Vagina (tissue), 2 donors: ENCODE measurements around the gene UNC79. TPM values are rescaled to one million over a fixed set of nuclear protein-coding genes. Genes with fewer than 3 reads are reported as not detected.

Source experiments
- DNase-seq, 2 donors: peaks; one replicate each; pipeline ENCODE4 v3.0.0-alpha.2; 2017; ENCODE audit errors: extremely low spot score in 2 of 2
- H3K27ac ChIP-seq: fragments of 200-600 bp; sonication (generic); one replicate; pipeline ENCODE4 v1.5.1; 2019
- H3K27me3 ChIP-seq: fragments of 200-600 bp; sonication (generic); one replicate; pipeline ENCODE4 v1.5.1; 2019
- H3K36me3 ChIP-seq, 2 donors: fragments of 200-600 bp; sonication (generic); one replicate each; pipeline ENCODE4 v1.5.1; 2017 to 2019
- H3K4me1 ChIP-seq: fragments of 200-600 bp; sonication (generic); one replicate; pipeline ENCODE4 v1.5.1; 2019
- H3K4me3 ChIP-seq, 2 donors: fragments of 200-600 bp; sonication (generic); 1 replicate in 1 of 2; 2 replicates in 1 of 2; pipeline ENCODE4 v1.5.1; 2016 to 2019
- H3K9me3 ChIP-seq: fragments of 200-600 bp; sonication (generic); one replicate; pipeline ENCODE4 v1.5.1; 2019
- POLR2A ChIP-seq, 2 donors: fragments of 450-650 bp; IDR thresholded peaks; one replicate each; pipeline ENCODE4 v1.6.1; 2017; ENCODE audit warnings: antibody characterized with exemption in 2 of 2, mild to moderate bottlenecking in 2 of 2, moderate library complexity in 2 of 2
- POLR2AphosphoS5 ChIP-seq, 2 donors: sonication (generic); formaldehyde crosslinking; IDR thresholded peaks; one replicate each; pipeline ENCODE4 v1.9.0; 2017; ENCODE audit warnings: antibody characterized with exemption in 2 of 2, mild to moderate bottlenecking in 2 of 2, low read depth in 1 of 2; ENCODE audit not compliant: insufficient read depth in 1 of 2
- intact Hi-C: fragments of 100-400 bp; cut with DNase I; formaldehyde crosslinking; loops from one replicate; pipeline ENCODE4 v1.15.1; 2023
- total RNA-seq: library from RNA; depleted of rRNA; stranded (reverse); fragments of >200 nt; gene quantifications from one replicate; pipeline ENCODE4 v1.2.3, GENCODE V29; 2016
- TF ChIP-seq, protein P1 (sequence below), 3 experiments: fragments of 450-650 bp in 2 of 3; fragments of 200-600 bp in 1 of 3; sonication (generic) in 1 of 3; IDR thresholded peaks; one replicate each; pipeline ENCODE4 v1.5.1; 2017 to 2019; ENCODE audit warnings: antibody characterized with exemption in 3 of 3, mild to moderate bottlenecking in 2 of 3, moderate library complexity in 2 of 3

Gene UNC79
- total RNA-seq, 1 donor from 2014 or later = 0.49 TPM

DNA sequence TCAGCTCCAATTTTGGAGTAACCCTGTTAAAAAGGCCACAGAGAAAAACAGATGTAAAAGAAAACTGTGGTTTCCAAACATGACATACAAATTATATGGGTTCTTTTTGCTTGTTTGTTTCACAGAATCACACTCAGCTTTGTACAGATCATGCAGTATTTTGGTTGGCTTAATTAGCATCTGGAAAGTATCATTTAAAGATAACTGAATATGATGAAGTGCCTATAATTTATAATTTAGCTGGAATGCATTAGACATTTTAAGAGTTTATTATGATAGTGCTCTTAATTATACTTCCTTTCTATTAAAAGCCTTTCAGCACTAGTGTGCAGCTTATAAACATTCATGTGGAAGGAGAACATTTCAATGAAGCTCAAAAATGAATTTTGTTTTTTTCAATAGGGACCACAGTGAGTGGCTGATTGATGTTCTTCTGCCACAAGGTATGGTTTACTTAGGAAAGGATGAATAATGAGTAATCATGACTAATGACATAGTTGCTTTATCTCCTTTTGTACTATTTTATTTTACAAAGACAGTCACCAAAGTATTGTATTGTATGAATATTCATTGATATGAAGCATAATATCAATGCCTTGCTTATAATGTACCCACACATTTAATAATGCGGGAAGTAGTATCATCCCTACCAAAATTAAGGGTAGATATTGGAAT, 98.3 kb downstream of the UNC79 start:
- H3K27ac ChIP-seq = no peak overlapping the region
- H3K4me1 ChIP-seq = no peaks in the 10 kb centered on the region
- H3K27me3 ChIP-seq = no peaks in the 10 kb centered on the region
- H3K4me3 ChIP-seq = no peak overlapping the region
- TF ChIP-seq POLR2AphosphoS5 (IDR thresholded peaks at IDR 0.05; ENCODE audit: insufficient read depth in 1 of 2, low read depth in 1 of 2) = no peak
- TF ChIP-seq, protein P1, sequence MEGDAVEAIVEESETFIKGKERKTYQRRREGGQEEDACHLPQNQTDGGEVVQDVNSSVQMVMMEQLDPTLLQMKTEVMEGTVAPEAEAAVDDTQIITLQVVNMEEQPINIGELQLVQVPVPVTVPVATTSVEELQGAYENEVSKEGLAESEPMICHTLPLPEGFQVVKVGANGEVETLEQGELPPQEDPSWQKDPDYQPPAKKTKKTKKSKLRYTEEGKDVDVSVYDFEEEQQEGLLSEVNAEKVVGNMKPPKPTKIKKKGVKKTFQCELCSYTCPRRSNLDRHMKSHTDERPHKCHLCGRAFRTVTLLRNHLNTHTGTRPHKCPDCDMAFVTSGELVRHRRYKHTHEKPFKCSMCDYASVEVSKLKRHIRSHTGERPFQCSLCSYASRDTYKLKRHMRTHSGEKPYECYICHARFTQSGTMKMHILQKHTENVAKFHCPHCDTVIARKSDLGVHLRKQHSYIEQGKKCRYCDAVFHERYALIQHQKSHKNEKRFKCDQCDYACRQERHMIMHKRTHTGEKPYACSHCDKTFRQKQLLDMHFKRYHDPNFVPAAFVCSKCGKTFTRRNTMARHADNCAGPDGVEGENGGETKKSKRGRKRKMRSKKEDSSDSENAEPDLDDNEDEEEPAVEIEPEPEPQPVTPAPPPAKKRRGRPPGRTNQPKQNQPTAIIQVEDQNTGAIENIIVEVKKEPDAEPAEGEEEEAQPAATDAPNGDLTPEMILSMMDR (IDR thresholded peaks at IDR 0.05) = no peak
- no peak for TF ChIP-seq POLR2A (IDR thresholded peaks at IDR 0.05)
- intact Hi-C loops = no loop called here
- no peak for DNase-seq
- H3K36me3 ChIP-seq = no peaks in the 10 kb centered on the region
- H3K9me3 ChIP-seq = no peaks in the 10 kb centered on the region

DNA sequence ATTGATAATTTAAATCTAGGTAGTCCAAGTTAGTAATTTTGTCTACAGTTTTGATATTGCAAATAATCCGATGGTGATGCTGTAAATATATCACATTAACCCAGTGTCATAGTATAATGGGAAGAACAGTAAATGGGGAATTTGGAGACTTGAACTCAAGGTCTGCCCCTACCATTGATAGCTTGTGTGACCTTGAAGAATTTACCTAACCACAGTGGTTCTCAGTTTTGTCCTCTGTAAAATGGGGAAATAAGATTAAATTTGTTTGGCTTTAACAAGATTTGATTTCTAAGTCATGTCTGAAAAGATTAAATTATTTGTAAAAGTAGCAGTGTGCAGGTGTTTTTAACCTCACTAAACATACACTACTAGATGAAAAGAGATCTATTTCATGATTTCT, 100.9 kb downstream of the UNC79 start:
- DNase-seq = no peak
- Histone ChIP-seq H3K36me3 (no peaks in the 10 kb centered on the region), H3K27ac (no peak overlapping the region), H3K27me3 (no peaks in the 10 kb centered on the region), H3K4me3 (no peak overlapping the region), H3K4me1 (no peaks in the 10 kb centered on the region), H3K9me3 (no peaks in the 10 kb centered on the region)
- TF ChIP-seq POLR2A (IDR thresholded peaks at IDR 0.05) = no peak
- no peak for TF ChIP-seq POLR2AphosphoS5 (IDR thresholded peaks at IDR 0.05; ENCODE audit: insufficient read depth in 1 of 2, low read depth in 1 of 2)
- TF ChIP-seq, protein P1 (IDR thresholded peaks at IDR 0.05) = no peak
- intact Hi-C loops = no loop called here

DNA sequence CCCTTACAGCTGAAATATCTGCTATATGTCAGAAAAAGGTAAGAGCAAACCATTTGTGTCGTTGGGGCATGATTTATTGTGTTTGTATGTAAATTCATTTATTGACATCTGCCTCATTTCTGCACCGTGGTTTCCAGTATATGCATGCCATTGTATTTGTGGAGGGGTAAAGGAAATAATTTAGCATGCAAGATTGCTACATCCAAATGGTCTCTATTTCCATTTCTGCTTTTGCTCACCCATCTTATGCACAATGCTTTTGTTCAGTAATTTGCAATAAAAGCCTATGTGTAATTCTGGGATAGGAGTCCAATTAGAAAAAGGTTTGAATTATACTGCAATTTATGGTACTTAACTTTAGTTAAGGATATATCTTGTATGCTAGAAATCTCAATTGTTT, 101.8 kb downstream of the UNC79 start:
- no peak for DNase-seq
- no peaks in the 10 kb centered on the region for H3K9me3 ChIP-seq
- TF ChIP-seq, protein P1 (IDR thresholded peaks at IDR 0.05) = no peak
- TF ChIP-seq POLR2AphosphoS5 (IDR thresholded peaks at IDR 0.05; ENCODE audit: insufficient read depth in 1 of 2, low read depth in 1 of 2) (no peak), POLR2A (IDR thresholded peaks at IDR 0.05) (no peak)
- H3K27ac ChIP-seq = no peak overlapping the region
- no peaks in the 10 kb centered on the region for H3K27me3 ChIP-seq
- no peaks in the 10 kb centered on the region for H3K4me1 ChIP-seq
- intact Hi-C loops = no loop called here
- no peak overlapping the region for H3K4me3 ChIP-seq
- H3K36me3 ChIP-seq = no peaks in the 10 kb centered on the region

DNA sequence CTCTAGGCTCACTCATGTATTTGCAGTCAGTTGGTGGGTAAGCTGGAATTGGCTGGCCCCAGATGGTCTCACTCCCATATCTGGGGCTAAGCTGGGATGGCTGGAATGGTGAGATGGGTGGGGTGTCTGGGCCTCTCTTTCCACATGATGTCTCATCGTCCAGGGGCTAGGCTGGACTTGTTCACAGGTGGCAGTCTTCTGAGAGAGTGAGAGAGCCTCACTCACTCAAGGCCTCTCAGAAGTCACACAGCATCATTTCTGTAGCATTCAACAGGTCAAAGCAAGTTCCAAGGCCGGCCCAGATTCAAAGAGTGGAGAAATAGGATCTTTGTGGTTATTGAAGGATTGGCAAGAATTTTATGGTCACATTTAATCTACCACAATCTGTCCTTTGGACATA, 102.7 kb downstream of the UNC79 start:
- Histone ChIP-seq H3K4me1 (no peaks in the 10 kb centered on the region), H3K36me3 (no peaks in the 10 kb centered on the region), H3K27me3 (no peaks in the 10 kb centered on the region), H3K4me3 (no peak overlapping the region), H3K27ac (no peak overlapping the region), H3K9me3 (no peaks in the 10 kb centered on the region)
- intact Hi-C loops = no loop called here
- TF ChIP-seq POLR2A (IDR thresholded peaks at IDR 0.05) (no peak), POLR2AphosphoS5 (IDR thresholded peaks at IDR 0.05; ENCODE audit: insufficient read depth in 1 of 2, low read depth in 1 of 2) (no peak)
- TF ChIP-seq, protein P1 (IDR thresholded peaks at IDR 0.05) = no peak
- DNase-seq = no peak

DNA sequence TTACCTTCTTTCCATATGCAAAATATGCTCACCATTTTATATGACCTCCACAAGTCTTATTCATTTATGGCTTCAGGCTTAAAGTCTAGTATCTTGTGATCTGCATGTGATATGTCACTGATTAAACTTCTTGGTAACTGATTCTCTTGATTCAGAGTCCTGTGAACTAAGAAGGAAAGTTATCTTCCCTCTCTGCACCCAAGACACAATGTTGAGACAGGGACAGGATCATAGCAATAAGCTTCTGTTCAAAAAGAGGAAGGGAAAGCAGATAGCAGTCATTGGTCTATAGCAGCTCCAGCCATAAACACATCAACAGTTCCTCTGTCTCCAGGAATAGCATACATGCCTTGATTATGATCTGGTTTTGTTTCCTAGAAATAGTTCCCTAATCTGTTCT, 103.1 kb downstream of the UNC79 start:
- Histone ChIP-seq H3K27me3 (no peaks in the 10 kb centered on the region), H3K4me3 (no peak overlapping the region), H3K27ac (no peak overlapping the region), H3K9me3 (no peaks in the 10 kb centered on the region), H3K4me1 (no peaks in the 10 kb centered on the region), H3K36me3 (no peaks in the 10 kb centered on the region)
- no peak for DNase-seq
- no peak for TF ChIP-seq POLR2AphosphoS5 (IDR thresholded peaks at IDR 0.05; ENCODE audit: insufficient read depth in 1 of 2, low read depth in 1 of 2)
- no peak for TF ChIP-seq POLR2A (IDR thresholded peaks at IDR 0.05)
- TF ChIP-seq, protein P1 (IDR thresholded peaks at IDR 0.05) = no peak
- intact Hi-C loops = no loop called here
